Stimulated activated CD4-positive, alpha-beta T cell treated with anti-CD3 and anti-CD28 coated beads, Interleukin-2, amount 100 ng/mL, for 24 hours (primary cell): ENCODE measurements around the gene RGS18.
"Not testable (repeated sequence)": the region's sequence is repeated elsewhere in the genome, so short reads cannot be mapped to it uniquely, and the experiment has no call there.

Experiments
- DNase-seq, 2 donors: peaks; one replicate each; pipeline ENCODE4 v3.0.0-alpha.2; 2020

The RGS18 gene, protein sequence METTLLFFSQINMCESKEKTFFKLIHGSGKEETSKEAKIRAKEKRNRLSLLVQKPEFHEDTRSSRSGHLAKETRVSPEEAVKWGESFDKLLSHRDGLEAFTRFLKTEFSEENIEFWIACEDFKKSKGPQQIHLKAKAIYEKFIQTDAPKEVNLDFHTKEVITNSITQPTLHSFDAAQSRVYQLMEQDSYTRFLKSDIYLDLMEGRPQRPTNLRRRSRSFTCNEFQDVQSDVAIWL

GRCh38 chr1:192158181-192158580 lies at the start of gene RGS18:
Gene RGS18 (plus strand): TSS chr1:192158462. CDS start chr1:192158638, 176 bp downstream.
- DNase-seq, result no peak

- no peak for DNase-seq
Observed at GRCh38 chr1:192109576-192109975, 48.7 kb upstream of the RGS18 start.

- no peak for DNase-seq
Observed at GRCh38 chr1:192115000-192115399, 43.3 kb upstream of the RGS18 start.

GRCh38 chr1:192118881-192119405 lies 39.3 kb upstream of the RGS18 start:
- DNase-seq, result no peak

GRCh38 chr1:192119701-192120100 lies 38.6 kb upstream of the RGS18 start:
- DNase-seq, result no peak

- no peak for DNase-seq
Observed at GRCh38 chr1:192122668-192123067, 35.6 kb upstream of the RGS18 start.

- no peak for DNase-seq
Observed at GRCh38 chr1:192123212-192123611, 35.0 kb upstream of the RGS18 start.

DNA sequence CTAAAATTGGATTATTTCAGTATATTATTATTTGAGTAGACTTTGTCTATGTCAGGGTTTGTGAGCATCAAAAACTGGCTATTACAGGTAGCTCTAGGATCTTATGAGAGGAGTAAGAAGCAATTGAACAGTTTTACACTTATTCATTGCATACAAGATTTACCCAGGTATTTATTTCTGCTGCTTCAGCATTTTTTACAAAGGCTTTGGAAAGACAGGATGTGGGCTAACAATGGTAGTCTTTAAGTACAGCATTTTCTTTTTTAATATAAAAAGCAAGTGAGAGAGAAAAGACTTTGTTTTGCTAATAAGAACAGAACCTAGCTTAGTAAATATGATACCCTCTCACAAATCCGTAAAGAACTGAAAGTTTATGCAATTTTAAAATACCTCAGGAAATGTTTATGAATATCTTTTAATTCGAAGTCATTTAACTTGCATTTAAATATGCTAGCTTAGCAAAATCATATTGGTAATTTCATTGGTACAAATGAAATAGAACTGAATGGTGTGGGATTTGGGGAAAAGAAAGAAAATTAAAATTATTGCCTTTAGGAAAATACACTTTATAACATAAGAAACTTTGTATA lies 32.1 kb upstream of the RGS18 start:
- no peak for DNase-seq

DNA sequence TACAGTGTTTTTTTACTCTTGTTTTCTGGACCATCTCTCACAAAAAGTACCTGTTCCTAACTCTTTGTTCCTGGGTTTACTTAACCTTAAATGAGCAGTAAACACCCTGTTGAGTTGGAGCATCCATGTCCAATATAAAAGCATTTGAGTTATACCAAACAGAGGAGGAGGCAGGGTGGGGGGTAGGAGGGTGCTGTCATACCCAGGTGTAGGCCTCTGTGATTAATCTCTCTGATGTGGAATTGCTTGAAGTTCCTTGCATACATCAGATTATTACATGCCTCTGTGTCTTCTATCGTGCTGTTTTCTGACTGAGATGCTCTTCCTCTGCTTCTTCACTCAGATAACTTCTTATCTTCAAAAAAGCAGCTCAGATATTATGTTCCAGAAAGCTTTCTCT lies 28.1 kb upstream of the RGS18 start:
- DNase-seq, result no peak

- not testable (repeated sequence) for DNase-seq
Observed at GRCh38 chr1:192130865-192131264, 27.4 kb upstream of the RGS18 start.

DNA sequence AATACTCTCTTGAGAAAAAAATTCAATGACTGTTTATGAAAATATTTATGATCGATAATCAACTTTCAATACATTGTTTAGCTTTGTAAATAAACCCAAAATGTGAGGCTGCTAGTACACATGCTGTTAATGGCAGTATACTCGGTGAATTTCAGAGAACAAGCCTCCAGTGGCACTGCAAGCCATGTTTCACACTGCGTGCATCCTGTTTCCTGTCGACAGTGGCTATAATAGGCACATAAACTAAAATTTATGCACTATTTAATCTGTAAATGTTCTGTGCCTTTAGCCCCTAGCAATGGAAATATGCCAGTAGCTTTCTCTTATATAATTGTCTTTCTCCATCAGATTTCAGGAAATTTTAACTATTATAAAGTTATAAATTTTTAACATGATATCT lies 26.3 kb upstream of the RGS18 start:
- no peak for DNase-seq

GRCh38 chr1:192133350-192133926 lies 24.8 kb upstream of the RGS18 start:
- no peak for DNase-seq

DNA sequence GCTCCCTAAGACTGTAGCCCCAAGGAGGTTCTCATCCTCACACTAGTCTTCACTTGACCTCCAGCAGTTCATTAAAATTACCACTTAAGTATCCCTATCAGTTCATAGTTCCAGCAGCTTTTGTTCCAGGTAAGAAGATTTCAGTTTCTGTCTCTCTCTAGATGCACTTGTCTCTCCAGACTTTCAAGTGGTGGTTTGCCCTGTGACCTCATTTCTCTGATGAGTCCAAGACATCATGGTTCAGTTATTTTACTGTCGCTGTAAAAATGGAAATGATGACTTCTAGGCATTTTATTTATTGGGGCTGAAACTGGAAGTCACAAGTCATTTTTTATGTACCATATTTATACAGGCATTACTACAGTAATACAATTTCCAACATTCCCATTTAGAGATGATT lies 17.9 kb upstream of the RGS18 start:
- no peak for DNase-seq

DNA sequence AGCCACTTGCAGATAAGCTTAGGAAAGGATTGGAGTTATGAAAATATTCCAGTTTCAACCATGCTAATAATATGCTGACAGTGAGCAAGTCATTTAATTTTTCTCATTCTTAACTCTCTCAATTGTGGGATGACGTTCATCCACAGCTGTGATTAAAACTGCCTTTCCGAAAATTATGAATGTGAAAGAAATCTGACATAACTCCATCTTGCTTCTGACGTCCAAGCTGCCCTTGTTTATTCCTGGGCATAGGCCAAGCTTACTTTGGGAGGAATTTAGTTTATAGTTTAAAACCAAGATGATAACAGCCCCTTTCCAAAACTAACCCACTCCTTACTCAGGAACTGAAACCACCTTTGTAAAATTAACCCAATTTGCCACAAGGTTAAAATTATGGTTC lies 11.0 kb upstream of the RGS18 start:
- no peak for DNase-seq

DNA sequence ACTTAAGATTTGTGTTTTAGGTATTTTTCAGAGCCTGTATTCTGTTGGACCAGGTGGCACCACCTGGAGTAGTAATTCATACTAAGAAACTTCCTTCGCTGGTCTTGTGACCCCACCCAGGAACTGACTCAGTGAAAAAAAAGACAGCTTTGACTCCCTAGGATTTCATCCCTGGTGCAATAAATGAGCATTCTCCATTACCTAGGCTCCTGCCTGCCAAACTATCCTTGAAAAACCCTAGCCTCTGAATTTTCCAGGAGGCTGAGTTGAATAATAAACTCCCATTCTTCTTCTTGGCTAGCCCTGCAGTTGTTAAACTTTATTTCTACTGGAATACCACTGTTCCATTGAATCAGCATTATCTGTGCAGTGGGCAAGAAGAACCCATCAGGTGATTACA lies 10.6 kb upstream of the RGS18 start:
- no peak for DNase-seq

GRCh38 chr1:192151176-192151575 lies 7.1 kb upstream of the RGS18 start:
- no peak for DNase-seq

- no peak for DNase-seq
Observed at GRCh38 chr1:192153276-192153675, 5.0 kb upstream of the RGS18 start.

GRCh38 chr1:192157067-192157466 lies 1.2 kb upstream of the RGS18 start:
- no peak for DNase-seq

DNA sequence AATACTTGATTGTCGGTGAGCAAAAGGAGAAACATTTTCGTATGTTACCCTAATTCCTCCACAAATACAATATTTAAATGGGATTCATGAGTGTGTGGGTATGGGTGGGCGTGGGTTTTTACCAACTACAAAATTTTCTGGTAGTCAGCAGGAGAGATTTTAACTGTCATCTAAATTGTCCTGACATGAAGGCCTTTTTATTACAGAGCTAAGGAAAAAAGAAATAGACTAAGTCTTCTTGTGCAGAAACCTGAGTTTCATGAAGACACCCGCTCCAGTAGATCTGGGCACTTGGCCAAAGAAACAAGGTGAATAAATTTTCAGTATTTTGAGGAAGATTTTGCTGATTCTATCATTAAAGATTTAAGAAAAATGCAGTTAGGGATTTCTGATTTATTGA lies 752 bp downstream of the RGS18 start:
- no peak for DNase-seq

- no peak for DNase-seq
Observed at GRCh38 chr1:192159781-192160180, 1.5 kb downstream of the RGS18 start.

DNA sequence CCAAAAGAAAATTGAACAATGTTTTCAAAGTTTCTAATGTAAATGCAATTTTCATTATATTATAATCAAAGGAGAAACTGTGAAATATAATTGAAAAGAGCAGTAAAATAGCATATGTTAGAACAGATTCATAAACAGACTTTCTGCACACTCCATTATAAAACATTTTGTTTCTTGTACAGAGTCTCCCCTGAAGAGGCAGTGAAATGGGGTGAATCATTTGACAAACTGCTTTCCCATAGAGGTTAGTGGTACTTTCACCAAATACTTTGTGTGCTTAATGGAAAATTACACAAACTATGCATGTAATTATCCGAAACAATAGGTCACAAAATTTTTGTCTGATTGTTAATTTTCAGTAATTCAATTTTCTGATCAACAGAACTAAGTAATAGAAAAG lies 1.9 kb downstream of the RGS18 start:
- no peak for DNase-seq

DNA sequence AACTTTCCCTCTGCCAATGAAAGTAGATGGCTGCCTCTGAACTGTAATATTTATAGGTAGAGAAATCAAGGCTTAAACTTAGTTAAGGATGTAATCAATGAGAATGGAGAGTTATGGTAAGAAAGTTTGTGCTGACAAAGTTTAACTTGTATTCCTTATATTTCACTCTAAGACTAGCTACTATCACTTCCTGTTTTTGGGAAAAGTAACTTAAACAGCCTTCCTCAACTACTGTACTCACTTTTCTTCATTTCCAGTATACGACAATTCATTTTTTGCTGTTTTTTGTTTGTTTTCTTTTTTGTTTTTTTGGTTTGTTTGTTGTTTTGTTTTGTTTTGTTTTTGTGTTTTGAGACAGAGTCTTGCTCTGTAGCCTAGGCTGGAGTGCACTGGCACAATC lies 3.7 kb downstream of the RGS18 start:
- DNase-seq, result no peak

GRCh38 chr1:192162376-192162775 lies 4.1 kb downstream of the RGS18 start:
- DNase-seq, result no peak

DNA sequence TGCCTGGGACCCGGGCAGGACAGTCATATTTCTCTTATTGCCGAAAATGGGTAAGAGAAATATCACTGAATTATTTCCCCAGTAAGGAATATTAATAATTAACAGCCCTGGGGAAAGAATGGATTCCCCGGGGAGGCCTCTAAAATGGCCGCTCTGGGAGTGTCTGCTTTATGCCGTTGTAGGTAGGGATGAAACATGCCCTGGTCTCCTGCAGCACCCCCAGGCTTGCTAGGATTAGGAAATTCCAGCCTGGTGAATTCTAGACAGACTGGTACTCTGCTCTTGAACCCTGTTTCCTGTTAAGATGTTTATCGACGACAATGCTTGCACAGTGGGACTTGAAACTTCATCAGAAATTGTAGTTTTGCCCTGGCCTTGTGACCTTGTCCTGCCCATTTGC lies 6.7 kb downstream of the RGS18 start:
- DNase-seq, result not testable (repeated sequence)

- DNase-seq, result no peak
Observed at GRCh38 chr1:192167011-192167410, 8.7 kb downstream of the RGS18 start.
